GM18508 (cell line): Measurements from ENCODE around the gene GPR179.

Source experiments
- ATAC-seq: cut with Tn5 transposase; IDR thresholded peaks from one replicate; pipeline ENCODE4 v1.9.1; 2021; ENCODE audit warnings: moderate number of reproducible peaks; ENCODE audit not compliant: insufficient read depth, unreplicated experiment

Gene GPR179

GRCh38 chr17:38344420-38344745 lies 627 bp upstream of the GPR179 start:
- ATAC-seq: no peak

- no peak for ATAC-seq
These were observed 709 bp downstream of the GPR179 start for GRCh38 chr17:38342886-38343607.

GRCh38 chr17:38341035-38341721 lies 2.6 kb downstream of the GPR179 start:
- no peak for ATAC-seq

- no peak for ATAC-seq
These were observed 3.9 kb downstream of the GPR179 start for GRCh38 chr17:38339891-38340290.

GRCh38 chr17:38338535-38338934 lies 5.2 kb downstream of the GPR179 start:
- no peak for ATAC-seq

GRCh38 chr17:38338053-38338452 lies 5.7 kb downstream of the GPR179 start:
- no peak for ATAC-seq

GRCh38 chr17:38336838-38337237 lies 6.9 kb downstream of the GPR179 start:
- ATAC-seq: no peak

GRCh38 chr17:38334480-38335364 lies 9.0 kb downstream of the GPR179 start:
- no peak for ATAC-seq

GRCh38 chr17:38333635-38334295 lies 10.0 kb downstream of the GPR179 start:
- no peak for ATAC-seq

- ATAC-seq: no peak
These were observed 11.0 kb downstream of the GPR179 start for GRCh38 chr17:38332735-38333134.

GRCh38 chr17:38330941-38331411 lies 12.8 kb downstream of the GPR179 start:
- ATAC-seq: no peak

GRCh38 chr17:38329808-38330730 lies 13.7 kb downstream of the GPR179 start:
- no peak for ATAC-seq

- no peak for ATAC-seq
These were observed 14.5 kb downstream of the GPR179 start for GRCh38 chr17:38329284-38329683.

- ATAC-seq: no peak
These were observed 15.1 kb downstream of the GPR179 start for GRCh38 chr17:38328620-38329019.

- no peak for ATAC-seq
These were observed 15.8 kb downstream of the GPR179 start for GRCh38 chr17:38327936-38328335.

GRCh38 chr17:38326996-38327792 lies 16.6 kb downstream of the GPR179 start:
- ATAC-seq: no peak

GRCh38 chr17:38325221-38325851 lies 18.4 kb downstream of the GPR179 start:
- ATAC-seq: no peak

GRCh38 chr17:38324772-38325171 lies 19.0 kb downstream of the GPR179 start:
- no peak for ATAC-seq
